Peyer's patch (tissue), 4 donors: Measurements from ENCODE around the gene RBM41.

Source experiments
- CTCF ChIP-seq, 6 experiments: fragments of 450-650 bp in 4 of 6; fragments of 200-600 bp in 2 of 6; sonication (generic) in 1 of 6; IDR thresholded peaks; one replicate each; pipeline ENCODE4 v1.5.1; 2017 to 2019; ENCODE audit warnings: antibody characterized with exemption in 6 of 6, mild to moderate bottlenecking in 3 of 6, moderate library complexity in 1 of 6
- POLR2A ChIP-seq, 2 donors: fragments of 450-650 bp; IDR thresholded peaks; one replicate each; pipeline ENCODE4 v1.5.1; 2017; ENCODE audit warnings: antibody characterized with exemption in 2 of 2, mild to moderate bottlenecking in 2 of 2, moderate library complexity in 2 of 2

GRCh38 chrX:107054978-107055377 is 63.6 kb downstream of the RBM41 start:
- no peak for TF ChIP-seq CTCF (IDR thresholded peaks at IDR 0.05)
- no peak for TF ChIP-seq POLR2A (IDR thresholded peaks at IDR 0.05)
